HEK293 (cell line): ENCODE measurements around the gene NFIC.

Experiments
- CTCF ChIP-seq: fragments of 450-650 bp; formaldehyde crosslinking; IDR thresholded peaks from 2 replicates; pipeline ENCODE4 v1.5.1; 2016; ENCODE audit warnings: missing biosample characterization, missing genetic modification characterization
- SP2 ChIP-seq: fragments of 450-650 bp; formaldehyde crosslinking; IDR thresholded peaks from 2 replicates; pipeline ENCODE4 v1.5.1; 2016; ENCODE audit warnings: missing biosample characterization, missing genetic modification characterization
- ZBTB10 ChIP-seq: fragments of 450-650 bp; formaldehyde crosslinking; IDR thresholded peaks from 2 replicates; pipeline ENCODE4 v1.5.1; 2016; ENCODE audit warnings: missing biosample characterization, missing genetic modification characterization
- ZFP69B ChIP-seq: fragments of 450-650 bp; formaldehyde crosslinking; IDR thresholded peaks from 2 replicates; pipeline ENCODE4 v1.5.1; 2016; ENCODE audit warnings: missing biosample characterization, missing genetic modification characterization
- ZNF274 ChIP-seq, 2 experiments: fragments of 200-500 bp in 1 of 2; fragments of 450-650 bp in 1 of 2; sonication (Bioruptor generic) in 1 of 2; formaldehyde crosslinking in 1 of 2; IDR thresholded peaks; 2 replicates each; pipeline versions ENCODE4 v1.5.1 to v1.6.1; 2014 to 2016; ENCODE audit warnings: borderline replicate concordance in 1 of 2, inconsistent platforms in 1 of 2, low read length in 1 of 2, missing biosample characterization in 1 of 2, missing genetic modification characterization in 1 of 2
- ZNF37A ChIP-seq: fragments of 450-650 bp; IDR thresholded peaks from 2 replicates; pipeline ENCODE4 v1.5.1; 2018; ENCODE audit warnings: missing biosample characterization, missing genetic modification characterization
- ZNF501 ChIP-seq: fragments of 450-650 bp; formaldehyde crosslinking; IDR thresholded peaks from 2 replicates; pipeline ENCODE4 v1.5.1; 2016; ENCODE audit warnings: missing biosample characterization, missing genetic modification characterization
- ZNF629 ChIP-seq: fragments of 450-650 bp; formaldehyde crosslinking; IDR thresholded peaks from 2 replicates; pipeline ENCODE4 v1.5.1; 2017; ENCODE audit warnings: missing biosample characterization, missing genetic modification characterization
- ZNF670 ChIP-seq: fragments of 450-650 bp; formaldehyde crosslinking; IDR thresholded peaks from 2 replicates; pipeline ENCODE4 v1.5.1; 2016; ENCODE audit warnings: missing biosample characterization, missing genetic modification characterization, low read depth
- ZNF707 ChIP-seq: fragments of 450-650 bp; formaldehyde crosslinking; IDR thresholded peaks from 2 replicates; pipeline ENCODE4 v1.5.1; 2016; ENCODE audit warnings: missing biosample characterization, missing genetic modification characterization
- ZNF830 ChIP-seq: fragments of 450-650 bp; IDR thresholded peaks from 2 replicates; pipeline ENCODE4 v1.5.0; 2018; ENCODE audit warnings: missing biosample characterization, missing genetic modification characterization, low read depth, mild to moderate bottlenecking, moderate library complexity

GRCh38 chr19:3358689-3359014 lies 7.7 kb upstream of the NFIC start:
- no peak for TF ChIP-seq SP2 (tag by site-specific recombination)
- no peak for TF ChIP-seq ZNF629 (tag by site-specific recombination)
- TF ChIP-seq CTCF: no peak
- TF ChIP-seq ZFP69B (tag by site-specific recombination): no peak
- TF ChIP-seq ZNF501: no peak
- TF ChIP-seq ZNF37A (tag by site-specific recombination): no peak
- TF ChIP-seq ZNF830 (tag by site-specific recombination): no peak
- no peak for TF ChIP-seq ZBTB10
- no peak for TF ChIP-seq ZNF707
- TF ChIP-seq ZNF274 (IDR thresholded peaks at IDR 0.05; ENCODE audit: low read length): no peak
- no peak for TF ChIP-seq ZNF274 (tag by site-specific recombination; IDR thresholded peaks at IDR 0.05; ENCODE audit: borderline replicate concordance)
- TF ChIP-seq ZNF670 (tag by site-specific recombination): no peak
